Caki2 (cell line): Measurements from ENCODE around the gene TMED5. TPM values are rescaled to one million over a fixed set of nuclear protein-coding genes. Genes with fewer than 3 reads are reported as not detected.
"Not testable (repeated sequence)": the region's sequence is repeated elsewhere in the genome, so short reads cannot be mapped to it uniquely, and the experiment has no call there.

Experiments
- DNase-seq: peaks from one replicate; pipeline ENCODE4 v3.0.0-alpha.2; 2015; ENCODE audit warnings: low read depth
- in situ Hi-C: cut with HindIII; loops from 2 replicates; pipeline ENCODE4 v1.10.0; 2016; ENCODE audit warnings: low sequenced_read_pairs, low pct_unique_long_range_greater_than_20kb, mixed read lengths
- total RNA-seq: library from RNA; depleted of rRNA; stranded (reverse); fragments of >200 nt; shearing (Covaris generic); gene quantifications from 2 replicates; pipeline ENCODE4 v1.2.3, GENCODE V29; 2014; ENCODE audit warnings: low replicate concordance; rRNA removed

The TMED5 gene
- 5.8 and 17.3 TPM in 2 replicates for total RNA-seq

GRCh38 chr1:93179886-93180722 lies at the start of gene TMED5:
Gene TMED5, minus strand, starts transcription at chr1:93180413. Its CDS starts 171 bp downstream, at chr1:93180242.
- peak; percentile 97 for DNase-seq
- in situ Hi-C loops: no loop called here

GRCh38 chr1:93223023-93223675 lies 42.9 kb upstream of the TMED5 start:
- DNase-seq: no peak
- in situ Hi-C loops: no loop called here

GRCh38 chr1:93221913-93222312 lies 41.7 kb upstream of the TMED5 start:
- DNase-seq: no peak
- in situ Hi-C loops: no loop called here

- in situ Hi-C loops, DNase-seq: not testable (repeated sequence)
Observed at GRCh38 chr1:93220716-93221115, 40.5 kb upstream of the TMED5 start.

GRCh38 chr1:93219443-93219842 lies 39.2 kb upstream of the TMED5 start:
- DNase-seq: peak; percentile 31
- in situ Hi-C loops: no loop called here

GRCh38 chr1:93215322-93215721 lies 35.1 kb upstream of the TMED5 start:
- no peak for DNase-seq
- in situ Hi-C loops: no loop called here

- in situ Hi-C loops: no loop called here
Observed at GRCh38 chr1:93207211-93207610, 27.0 kb upstream of the TMED5 start.

GRCh38 chr1:93206567-93206954 lies 26.3 kb upstream of the TMED5 start:
- in situ Hi-C loops: no loop called here
- DNase-seq: no peak

More at GRCh38 chr1:93207211-93207610, 27.0 kb upstream of the TMED5 start:
- DNase-seq: no peak

GRCh38 chr1:93205892-93206566 lies 25.8 kb upstream of the TMED5 start:
- in situ Hi-C loops: no loop called here

GRCh38 chr1:93200714-93201113 lies 20.5 kb upstream of the TMED5 start:
- no peak for DNase-seq
- in situ Hi-C loops: no loop called here

More at GRCh38 chr1:93205892-93206566, 25.8 kb upstream of the TMED5 start:
- no peak for DNase-seq

- no peak for DNase-seq
- in situ Hi-C loops: no loop called here
Observed at GRCh38 chr1:93200086-93200620, 19.9 kb upstream of the TMED5 start.

GRCh38 chr1:93199150-93199549 lies 18.9 kb upstream of the TMED5 start:
- DNase-seq: no peak
- in situ Hi-C loops: no loop called here

GRCh38 chr1:93196591-93196990 lies 16.4 kb upstream of the TMED5 start:
- DNase-seq: no peak
- in situ Hi-C loops: no loop called here

GRCh38 chr1:93194231-93194990 lies 14.2 kb upstream of the TMED5 start:
- in situ Hi-C loops: no loop called here
- no peak for DNase-seq

- in situ Hi-C loops: no loop called here
- no peak for DNase-seq
Observed at GRCh38 chr1:93190432-93190831, 10.2 kb upstream of the TMED5 start.

GRCh38 chr1:93186667-93187066 lies 6.5 kb upstream of the TMED5 start:
- no peak for DNase-seq
- in situ Hi-C loops: no loop called here

GRCh38 chr1:93180723-93181613 lies 755 bp upstream of the TMED5 start, which contains the start of gene CCDC18:
Gene CCDC18, plus strand, starts transcription at chr1:93180724. Its CDS starts 2,638 bp downstream, at chr1:93183362.
- peak; percentile 68 for DNase-seq
- in situ Hi-C loops: no loop called here
